PC-9 (cell line): ENCODE results near the gene CROCC.

ENCODE experiments used
- EZH2 ChIP-seq: fragments of 200-600 bp; sonication (generic); IDR thresholded peaks from 2 replicates; pipeline ENCODE4 v1.8.0; 2017; ENCODE audit warnings: antibody characterized with exemption, low read depth
- TF ChIP-seq, protein P1 (sequence below): fragments of 200-600 bp; sonication (generic); conservative IDR thresholded peaks from 2 replicates; pipeline ENCODE4 v1.6.1; 2017; ENCODE audit warnings: mixed run types, antibody characterized with exemption, mild to moderate bottlenecking, moderate library complexity

- TF ChIP-seq, protein P1, sequence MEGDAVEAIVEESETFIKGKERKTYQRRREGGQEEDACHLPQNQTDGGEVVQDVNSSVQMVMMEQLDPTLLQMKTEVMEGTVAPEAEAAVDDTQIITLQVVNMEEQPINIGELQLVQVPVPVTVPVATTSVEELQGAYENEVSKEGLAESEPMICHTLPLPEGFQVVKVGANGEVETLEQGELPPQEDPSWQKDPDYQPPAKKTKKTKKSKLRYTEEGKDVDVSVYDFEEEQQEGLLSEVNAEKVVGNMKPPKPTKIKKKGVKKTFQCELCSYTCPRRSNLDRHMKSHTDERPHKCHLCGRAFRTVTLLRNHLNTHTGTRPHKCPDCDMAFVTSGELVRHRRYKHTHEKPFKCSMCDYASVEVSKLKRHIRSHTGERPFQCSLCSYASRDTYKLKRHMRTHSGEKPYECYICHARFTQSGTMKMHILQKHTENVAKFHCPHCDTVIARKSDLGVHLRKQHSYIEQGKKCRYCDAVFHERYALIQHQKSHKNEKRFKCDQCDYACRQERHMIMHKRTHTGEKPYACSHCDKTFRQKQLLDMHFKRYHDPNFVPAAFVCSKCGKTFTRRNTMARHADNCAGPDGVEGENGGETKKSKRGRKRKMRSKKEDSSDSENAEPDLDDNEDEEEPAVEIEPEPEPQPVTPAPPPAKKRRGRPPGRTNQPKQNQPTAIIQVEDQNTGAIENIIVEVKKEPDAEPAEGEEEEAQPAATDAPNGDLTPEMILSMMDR, result no peak
- no peak for TF ChIP-seq EZH2
Measured at GRCh38 chr1:16969651-16970050, 47.9 kb downstream of the CROCC start.
